22Rv1 (cell line): ENCODE data around the gene LRRC56.

Experiments
- CTCF ChIP-seq: fragments of 450-650 bp; IDR thresholded peaks from 2 replicates; pipeline ENCODE4 v1.5.1; 2017; ENCODE audit warnings: mild to moderate bottlenecking
- ZFX ChIP-seq: fragments of 450-650 bp; IDR thresholded peaks from 2 replicates; pipeline ENCODE4 v1.6.1; 2017; ENCODE audit warnings: antibody characterized with exemption, borderline replicate concordance

GRCh38 chr11:492427-493226, 44.7 kb upstream of the LRRC56 start:
- TF ChIP-seq CTCF (no peak), ZFX (no peak)
